K562 (cell line): Measurements from ENCODE around the gene MPL. TPM values are rescaled to one million over a fixed set of nuclear protein-coding genes. Genes with fewer than 3 reads are reported as not detected.

Experiments used
- CREB3L1 ChIP-seq: fragments of 450-650 bp; IDR thresholded peaks from 2 replicates; pipeline ENCODE4 v1.6.1; 2014; ENCODE audit warnings: low read depth, mild to moderate bottlenecking, moderate library complexity, borderline replicate concordance
- MBD2 ChIP-seq: sonication (generic); IDR thresholded peaks from 2 replicates; pipeline ENCODE4 v1.6.1; 2016; ENCODE audit warnings: low read depth, borderline replicate concordance
- UBTF ChIP-seq, 2 experiments: IDR thresholded peaks; 2 replicates each; pipeline ENCODE4 v1.6.1; 2012; ENCODE audit warnings: improper control_type of control experiment in 2 of 2, low read depth in 2 of 2, low read length in 2 of 2, borderline replicate concordance in 1 of 2
- ZBTB40 ChIP-seq, 2 experiments: fragments of 450-650 bp in 1 of 2; sonication (generic) in 1 of 2; formaldehyde crosslinking in 1 of 2; IDR thresholded peaks; 2 replicates each; pipeline versions ENCODE4 v1.7.1 to v1.9.0; 2016 to 2022; ENCODE audit warnings: inconsistent platforms in 1 of 2, mild to moderate bottlenecking in 1 of 2, missing genetic modification reagents in 1 of 2
- ZNF609 ChIP-seq: sonication (generic); formaldehyde crosslinking; IDR thresholded peaks from 2 replicates; pipeline ENCODE4 v1.8.1; 2023; ENCODE audit warnings: missing genetic modification reagents, mild to moderate bottlenecking, borderline replicate concordance
- polyA plus RNA-seq, 8 experiments: library from polyadenylated mRNA; depleted of rRNA in 4 of 8; stranded (reverse) in 5 of 8; unstranded in 3 of 8; fragments of >200 nt; fragmentation: Nextera tagmentation in 2 of 8; fragmentation: Illumina TruSeq in 1 of 8; extraction: Ambion mirVana in 2 of 8; extraction: Trizol in 1 of 8; gene quantifications; 2 replicates each; pipeline versions ENCODE4 v1.2.1 to v1.2.3, GENCODE V29; 2011 to 2014; ENCODE audit warnings: inconsistent platforms in 1 of 8, missing spikeins in 1 of 8
- total RNA-seq, 7 experiments: library from RNA; depleted of rRNA in 6 of 7; stranded (reverse); fragments of >200 nt in 6 of 7; fragmentation: Illumina TruSeq in 2 of 7; extraction: Trizol in 2 of 7; gene quantifications; 2 replicates each; pipeline versions ENCODE4 v1.2.1 to v1.2.3, GENCODE V29; 2011 to 2021; ENCODE audit warnings: low replicate concordance in 1 of 7

The MPL gene
- total and polyA plus RNA-seq, 9 of the 15 experiments (the other 6 are each of a cell fraction or from before 2014, with no cell fraction given), result not detected

GRCh38 chr1:43358746-43359693 lies 21.4 kb downstream of the MPL start, which contains the start of gene CDC20 (continued):
- TF ChIP-seq ZBTB40 (IDR thresholded peaks at IDR 0.05), result peak; percentile 86
- peak; percentile 47; the same call in 1 of the 2 replicates for TF ChIP-seq ZBTB40 (CRISPR knock-in tag; IDR thresholded peaks at IDR 0.05)
- TF ChIP-seq UBTF (IDR thresholded peaks at IDR 0.05; ENCODE audit: borderline replicate concordance in 1 of 2, low read depth in 2 of 2, low read length in 2 of 2), result peak in 1 of 2 experiments; percentile 56; a peak in 2 of 4 replicates
- TF ChIP-seq MBD2, result peak; percentile 86; the same call in 1 of the 2 replicates
- TF ChIP-seq CREB3L1, result peak; percentile 53; the same call in 1 of the 2 replicates
- peak; percentile 78; the same call in 1 of the 2 replicates for TF ChIP-seq ZNF609 (CRISPR knock-in tag)
